Measurements from ENCODE around the gene PTGDR2.

GRCh38 chr11:60899046-60899936 lies 43.5 kb upstream of the PTGDR2 start:
- peak; percentile 89 to 97 (median 92) for TF ChIP-seq CTCF (IDR thresholded peaks at IDR 0.05)
- no peak for TF ChIP-seq POLR2A (IDR thresholded peaks at IDR 0.05)
- no peak for TF ChIP-seq EP300 (IDR thresholded peaks at IDR 0.05)

Measured in gastroesophageal sphincter (tissue), 3 donors.